HG03432 (cell line): ENCODE measurements around the gene DIS3L.
"Not testable (repeated sequence)": the region's sequence is repeated elsewhere in the genome, so short reads cannot be mapped to it uniquely, and the experiment has no call there.

Source experiments
- ATAC-seq: cut with Tn5 transposase; IDR thresholded peaks from one replicate; pipeline ENCODE4 v1.9.1; 2021; ENCODE audit warnings: mild to moderate bottlenecking, moderate library complexity; ENCODE audit not compliant: unreplicated experiment

Gene DIS3L

GRCh38 chr15:66276546-66276945 is 16.8 kb upstream of the DIS3L start:
- no peak for ATAC-seq

GRCh38 chr15:66278056-66278455 is 15.3 kb upstream of the DIS3L start:
- no peak for ATAC-seq

GRCh38 chr15:66278671-66279070 is 14.7 kb upstream of the DIS3L start:
- no peak for ATAC-seq

GRCh38 chr15:66284271-66284670 is 9.1 kb upstream of the DIS3L start:
- no peak for ATAC-seq

GRCh38 chr15:66285533-66286280 is 7.7 kb upstream of the DIS3L start:
- no peak for ATAC-seq

GRCh38 chr15:66287461-66288057 is 5.8 kb upstream of the DIS3L start:
- no peak for ATAC-seq

- no peak for ATAC-seq
These were observed 5.3 kb upstream of the DIS3L start for GRCh38 chr15:66288093-66288492.

GRCh38 chr15:66288551-66289185 is 4.7 kb upstream of the DIS3L start:
- ATAC-seq, result no peak

GRCh38 chr15:66290007-66290406 is 3.4 kb upstream of the DIS3L start:
- ATAC-seq, result no peak

GRCh38 chr15:66290518-66290917 is 2.9 kb upstream of the DIS3L start:
- no peak for ATAC-seq

- no peak for ATAC-seq
These were observed 1.4 kb upstream of the DIS3L start for GRCh38 chr15:66291816-66292570.

- no peak for ATAC-seq
These were observed 573 bp upstream of the DIS3L start for GRCh38 chr15:66292571-66293418.

GRCh38 chr15:66294157-66294931 is 976 bp downstream of the DIS3L start:
- no peak for ATAC-seq

GRCh38 chr15:66294932-66295235 is 1.5 kb downstream of the DIS3L start:
- ATAC-seq, result no peak

- no peak for ATAC-seq
These were observed 2.8 kb downstream of the DIS3L start for GRCh38 chr15:66296186-66296585.

- no peak for ATAC-seq
These were observed 5.5 kb downstream of the DIS3L start for GRCh38 chr15:66298803-66299251.

- no peak for ATAC-seq
These were observed 9.3 kb downstream of the DIS3L start for GRCh38 chr15:66302489-66303278.

GRCh38 chr15:66304425-66304824 is 11.1 kb downstream of the DIS3L start:
- not testable (repeated sequence) for ATAC-seq

GRCh38 chr15:66306381-66306780 is 13.0 kb downstream of the DIS3L start:
- ATAC-seq, result no peak
